ENCODE data around the gene EPHA10.

EPHA10 gene

GRCh38 chr1:37732111-37732780, 32.7 kb downstream of the EPHA10 start:
- no peak for DNase-seq

- no peak for DNase-seq
These were observed 33.5 kb downstream of the EPHA10 start for GRCh38 chr1:37731312-37732019.

DNA sequence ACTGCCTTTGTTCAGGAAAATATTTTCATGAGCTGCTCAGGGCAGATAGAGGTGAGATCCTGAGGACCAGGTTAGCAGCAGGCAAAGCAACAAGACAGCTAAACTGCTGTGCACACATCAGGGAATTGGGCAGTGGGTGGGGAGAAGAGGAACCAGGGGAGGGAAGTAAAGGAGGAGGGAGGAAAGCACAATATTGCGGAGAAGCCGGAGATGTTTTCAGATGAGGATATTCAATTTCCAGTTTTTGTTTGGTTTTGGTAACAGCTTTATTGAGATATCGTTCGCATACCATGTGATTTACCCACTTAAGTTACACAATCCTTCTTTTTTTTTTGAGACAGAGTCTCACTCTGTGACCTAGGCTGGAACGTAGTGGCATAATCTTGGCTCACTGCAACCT, 34.5 kb downstream of the EPHA10 start:
- DNase-seq, result peak; percentile 16

DNA sequence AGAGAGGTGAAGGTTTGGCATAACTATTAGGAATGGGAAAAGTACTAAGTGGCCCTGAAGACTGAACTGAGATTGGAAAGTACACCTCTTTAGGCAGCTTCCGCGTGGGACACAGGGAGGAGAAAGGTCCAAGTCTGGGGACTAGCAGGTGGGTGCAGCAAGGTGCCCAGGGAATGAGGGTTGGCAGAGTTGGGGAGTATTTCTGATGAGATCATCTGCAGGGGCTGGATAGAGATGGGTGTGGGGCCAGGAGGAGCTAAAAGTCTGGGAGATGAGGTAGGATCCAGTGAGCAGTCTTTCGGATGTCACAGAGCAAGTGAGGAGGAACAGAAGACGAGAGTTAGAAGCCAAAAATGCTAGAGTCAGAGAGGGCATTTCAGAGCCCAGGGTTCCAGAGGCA, 36.5 kb downstream of the EPHA10 start:
- DNase-seq, result no peak

- no peak for DNase-seq
These were observed 38.0 kb downstream of the EPHA10 start for GRCh38 chr1:37726751-37727585.

- no peak for DNase-seq
These were observed 38.9 kb downstream of the EPHA10 start for GRCh38 chr1:37725851-37726613.

DNA sequence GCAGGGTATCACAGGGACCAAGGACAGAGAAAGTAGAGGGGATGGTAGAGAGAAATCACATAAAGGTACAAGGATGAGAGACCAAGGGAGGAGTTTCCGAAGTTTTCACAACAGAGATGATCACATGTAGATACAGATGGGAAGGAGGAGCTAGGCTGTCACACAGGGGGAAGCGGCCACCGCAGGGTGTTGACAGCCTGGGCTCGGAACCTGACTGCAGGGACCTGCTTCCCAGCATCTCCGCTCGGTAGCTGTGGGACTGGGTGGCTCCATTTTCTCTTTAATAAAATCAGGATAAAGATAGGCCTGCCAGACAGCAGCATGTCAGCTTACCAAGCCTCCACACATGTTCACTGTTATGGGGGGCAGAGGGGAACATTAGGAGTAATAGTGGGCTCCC, 40.3 kb downstream of the EPHA10 start:
- DNase-seq, result no peak

DNA sequence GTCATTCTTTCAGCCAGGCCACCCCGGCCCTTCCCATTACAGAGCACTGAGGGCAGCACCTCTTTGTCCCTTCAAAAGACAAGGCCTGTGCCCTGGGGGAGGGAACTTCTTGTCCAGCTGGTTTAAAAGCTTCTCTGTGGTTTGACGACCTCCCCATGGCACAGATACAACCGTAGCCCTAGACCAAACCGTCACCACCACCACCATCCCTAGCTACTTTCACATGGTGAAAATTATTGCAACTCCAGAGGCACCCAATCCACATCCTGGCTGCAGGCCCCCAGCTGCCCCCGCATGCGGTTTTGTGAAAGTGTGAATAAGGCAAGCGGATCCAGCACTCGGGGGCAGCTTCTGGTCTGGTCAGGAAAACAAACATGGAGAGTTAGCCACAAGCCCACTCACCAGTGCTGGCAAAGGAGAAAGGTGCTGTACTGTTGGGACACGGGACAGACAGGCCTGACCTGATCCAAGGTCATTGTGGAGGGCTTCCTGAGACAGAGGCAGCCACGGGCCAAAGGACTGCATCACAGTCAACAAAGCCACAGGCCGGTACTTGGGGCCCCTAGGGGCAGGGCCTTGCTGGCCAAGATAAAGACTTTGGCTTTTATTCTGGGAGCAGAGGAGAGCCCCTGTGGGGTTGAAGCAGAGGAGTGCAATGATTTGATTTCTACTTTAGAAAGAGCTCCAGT, 41.4 kb downstream of the EPHA10 start:
- no peak for DNase-seq

- no peak for DNase-seq
These were observed 41.9 kb downstream of the EPHA10 start for GRCh38 chr1:37723072-37723389.

GRCh38 chr1:37722181-37723071, 42.5 kb downstream of the EPHA10 start:
- DNase-seq, result no peak

GRCh38 chr1:37721565-37721964, 43.4 kb downstream of the EPHA10 start:
- no peak for DNase-seq

- no peak for DNase-seq
These were observed 44.4 kb downstream of the EPHA10 start for GRCh38 chr1:37720231-37721130.

DNA sequence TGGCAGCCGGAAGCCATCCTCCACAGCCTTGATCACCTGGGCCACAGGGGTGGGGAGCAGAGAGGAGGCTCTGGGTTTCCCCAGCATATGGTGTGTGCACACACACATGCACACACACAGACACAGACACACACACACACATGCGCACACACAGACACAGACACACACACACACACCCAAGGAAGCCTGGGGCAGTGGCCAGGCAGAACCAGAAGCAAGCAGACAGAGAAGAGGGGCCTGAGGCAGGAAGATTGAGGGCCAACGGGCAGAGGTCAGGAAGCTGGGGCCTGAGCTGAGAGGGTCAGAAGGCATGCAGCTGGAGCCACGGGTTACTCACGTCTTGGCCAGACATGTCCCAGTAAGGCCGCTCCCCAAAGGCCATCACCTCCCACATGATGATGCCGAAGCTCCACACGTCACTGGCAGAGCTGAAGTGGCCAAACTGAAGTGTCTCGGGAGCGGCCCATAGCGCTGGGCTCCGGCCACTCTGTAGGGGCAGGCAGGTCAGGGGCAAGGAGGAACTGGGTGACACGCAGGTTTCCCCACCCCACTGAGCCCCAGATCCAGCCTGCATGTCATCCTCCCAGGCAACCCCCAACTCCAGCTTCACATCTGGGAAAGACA, 45.2 kb downstream of the EPHA10 start:
- no peak for DNase-seq

- DNase-seq, result no peak
These were observed 45.9 kb downstream of the EPHA10 start for GRCh38 chr1:37718901-37719571.

DNA sequence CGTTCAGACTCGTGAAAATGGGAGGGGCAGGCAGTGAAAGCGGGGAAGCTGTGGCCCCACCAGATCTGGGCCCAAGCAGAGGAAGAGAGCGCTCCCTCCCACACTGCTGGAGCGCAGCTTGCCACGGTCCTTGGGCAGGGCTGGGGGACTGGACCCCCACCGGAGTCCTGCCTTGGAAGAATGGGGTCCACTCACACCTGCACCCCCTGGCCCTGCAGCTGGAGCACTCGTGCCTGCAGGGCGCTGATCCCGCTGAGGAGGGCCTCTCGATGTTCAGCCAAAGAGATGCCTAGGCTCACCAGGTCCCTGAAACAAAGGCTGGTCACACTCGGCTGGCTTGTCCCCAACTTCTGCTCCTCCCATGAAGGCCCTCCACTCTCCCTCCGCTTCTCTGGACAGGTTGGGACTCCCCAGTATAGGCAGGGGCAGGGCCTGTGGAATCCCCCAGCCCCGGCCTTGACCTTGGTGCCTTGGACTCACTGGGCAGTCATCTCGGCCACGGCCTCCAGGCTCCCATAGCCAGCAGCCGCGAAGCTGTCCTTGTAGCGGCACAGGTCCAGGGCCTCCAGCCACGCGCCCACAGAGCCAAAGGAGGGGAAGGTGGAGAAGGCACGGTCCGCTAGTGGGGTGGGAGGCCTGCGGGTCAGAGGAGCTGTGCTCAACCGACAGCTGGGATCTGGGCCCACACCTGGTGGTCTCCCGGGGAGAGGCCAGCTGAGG, 46.6 kb downstream of the EPHA10 start:
- DNase-seq, result no peak

DNA sequence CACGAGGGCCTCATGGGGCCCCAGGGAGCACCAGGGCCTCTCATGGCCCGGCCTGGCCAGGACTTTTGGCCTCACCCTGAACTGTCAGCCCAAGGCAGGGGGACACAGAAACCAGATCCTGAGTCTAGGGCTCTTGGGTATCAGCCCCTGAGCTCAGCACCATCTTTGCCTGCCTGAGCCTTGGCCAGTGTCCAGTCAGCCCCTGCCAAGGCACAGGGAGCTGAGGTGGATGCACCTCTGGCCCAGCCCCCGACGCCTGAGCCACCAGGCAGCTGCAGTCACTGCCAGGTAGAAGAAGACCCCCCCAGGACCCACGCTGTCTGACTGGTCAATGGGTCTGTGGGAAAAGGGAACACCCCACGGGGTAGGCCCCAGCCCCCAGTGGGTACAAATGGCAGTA, 47.3 kb downstream of the EPHA10 start:
- DNase-seq, result no peak

DNA sequence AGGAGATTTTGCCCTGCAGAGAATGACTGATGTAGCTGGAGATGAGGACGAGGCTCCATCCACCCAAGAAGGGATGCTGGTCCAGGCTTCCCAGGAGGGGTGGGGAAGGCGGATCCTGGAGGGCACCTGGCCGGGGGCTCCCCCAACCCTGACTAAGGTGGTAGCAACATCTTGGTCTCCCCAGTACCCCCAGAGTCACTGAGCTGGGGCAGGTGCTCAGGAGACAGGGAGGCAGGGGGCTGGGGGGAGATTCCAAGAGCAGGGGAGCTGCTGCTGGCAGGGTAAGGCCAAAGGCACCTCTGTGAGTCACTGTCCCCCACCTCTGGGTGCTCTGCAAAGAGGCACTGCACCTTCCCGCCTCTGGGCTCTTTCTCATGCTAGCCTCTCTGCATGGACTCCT, 48.6 kb downstream of the EPHA10 start:
- DNase-seq, result no peak

DNA sequence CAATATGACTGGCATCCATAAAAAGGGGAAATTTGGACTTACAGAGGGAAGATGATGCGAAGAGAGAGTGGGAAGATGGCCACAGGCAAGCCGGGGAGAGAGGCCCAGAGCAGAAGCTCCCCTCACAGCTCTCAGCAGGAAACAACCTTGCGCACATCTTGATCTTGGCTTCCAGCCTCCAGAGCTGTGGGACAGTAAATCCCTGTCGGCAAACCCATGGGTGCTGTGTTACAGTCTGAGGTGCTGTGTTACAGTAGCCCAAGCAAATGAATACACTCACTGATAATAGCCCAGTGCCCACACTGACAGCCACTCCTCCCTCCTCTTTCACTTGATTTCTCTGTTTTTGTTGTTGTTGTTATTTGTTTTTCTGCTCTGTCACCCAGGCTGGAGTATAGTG, 50.2 kb downstream of the EPHA10 start:
- DNase-seq, result no peak

DNA sequence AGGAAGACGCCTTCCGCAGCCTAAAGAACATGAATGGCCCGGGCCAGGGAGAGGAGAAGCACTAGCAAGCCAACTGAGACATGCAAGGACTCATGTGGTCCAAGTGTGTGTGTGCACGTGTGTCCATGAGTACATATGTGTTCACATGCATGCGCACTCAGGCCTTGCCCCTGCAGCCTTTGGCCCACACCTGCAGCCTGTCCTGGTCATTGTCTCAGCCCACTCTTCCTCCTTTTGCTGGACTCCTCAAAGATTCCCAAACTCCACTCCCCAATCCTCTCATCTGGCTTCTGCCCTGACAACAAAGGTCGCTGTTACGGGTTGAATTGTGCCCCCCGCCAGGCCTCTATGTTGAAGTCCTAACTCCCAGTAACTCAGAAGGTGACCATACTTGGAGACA, 50.7 kb downstream of the EPHA10 start:
- no peak for DNase-seq
